SK-N-DZ (cell line): Measurements from ENCODE around the gene MAD2L2.
A peak's percentile ranks its signal among the peaks of the same experiment; 100 is the strongest.

Experiments used
- DNase-seq: peaks from one replicate; pipeline ENCODE4 v3.0.0-alpha.2; 2015; ENCODE audit warnings: low spot score

The MAD2L2 gene

GRCh38 chr1:11705596-11705995 lies 24.6 kb upstream of the MAD2L2 start:
- DNase-seq = no peak

GRCh38 chr1:11704691-11705475 lies 23.9 kb upstream of the MAD2L2 start:
- no peak for DNase-seq

- DNase-seq = no peak
Measured at GRCh38 chr1:11704194-11704529, 23.2 kb upstream of the MAD2L2 start.

DNA sequence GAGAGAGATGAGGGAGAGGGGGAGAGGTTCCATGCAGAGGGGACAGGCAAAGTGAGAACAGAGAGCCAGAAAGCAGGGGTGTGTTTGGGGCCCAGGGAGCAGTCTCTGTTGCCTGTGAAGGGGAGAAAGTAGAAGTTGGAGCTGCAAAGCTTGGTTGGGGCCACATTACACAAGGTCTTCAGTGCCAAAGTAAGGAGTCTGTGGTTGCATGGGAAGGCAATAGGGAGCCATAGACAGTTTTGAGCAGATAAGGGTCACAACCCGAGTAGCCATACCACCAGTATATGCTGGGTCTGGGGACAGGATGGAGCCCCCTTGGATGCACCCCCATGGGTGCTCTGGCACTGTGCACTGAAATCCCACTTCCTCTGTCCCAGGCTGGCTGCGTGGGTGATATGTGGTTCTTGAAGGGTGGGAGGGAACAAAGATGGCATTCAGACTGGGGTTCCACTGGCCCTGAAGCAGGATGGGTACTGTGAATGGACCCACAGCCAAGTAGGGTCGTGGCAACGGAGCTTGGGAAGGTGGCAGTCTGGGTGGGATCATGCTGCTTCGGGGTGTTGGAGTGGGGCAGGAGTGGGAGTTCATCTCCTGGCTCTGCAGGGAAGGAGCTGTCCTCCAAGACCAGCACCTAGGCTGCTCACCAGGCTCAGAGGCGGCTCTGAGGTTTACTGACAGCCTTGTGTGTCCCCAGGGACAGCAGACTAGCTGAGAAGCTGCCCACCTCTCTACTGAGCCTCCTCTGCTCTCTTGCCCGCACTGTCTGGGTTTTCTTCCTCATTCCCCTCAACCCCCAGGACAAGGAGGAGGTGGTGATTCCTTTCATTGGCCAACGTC lies 22.6 kb upstream of the MAD2L2 start:
- DNase-seq = no peak

DNA sequence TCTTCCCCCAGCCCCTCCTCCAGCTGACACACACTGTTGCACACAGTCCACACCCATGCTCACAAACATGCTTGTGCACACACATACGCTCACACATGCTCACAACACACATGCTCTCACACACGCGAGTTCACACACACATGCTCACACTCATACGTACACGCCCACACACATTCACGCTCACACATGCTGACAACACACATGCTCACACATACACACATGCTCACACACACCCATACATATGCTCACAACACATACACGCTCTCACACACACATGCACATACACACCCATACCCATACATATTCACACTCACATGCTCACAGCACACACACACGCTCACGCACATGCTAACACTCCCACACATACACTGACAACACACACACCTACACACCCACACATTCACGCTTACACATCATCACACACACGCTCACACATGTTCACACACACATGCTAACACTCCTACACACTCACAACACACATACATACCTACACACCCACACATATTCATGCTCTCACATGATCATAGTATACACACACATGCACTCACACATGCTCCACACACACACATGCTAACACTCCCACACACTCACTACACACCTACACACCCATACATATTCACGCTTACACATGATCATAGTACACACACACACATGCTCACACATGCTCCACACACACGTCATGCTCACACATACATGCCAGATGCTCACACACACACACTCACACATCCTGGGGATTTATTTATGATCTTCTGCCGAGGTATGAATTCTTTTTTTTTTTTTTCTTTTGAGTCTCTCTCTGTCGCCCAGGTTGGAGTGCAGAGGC lies 21.2 kb upstream of the MAD2L2 start:
- no peak for DNase-seq

- DNase-seq = no peak
Measured at GRCh38 chr1:11701551-11701961, 20.6 kb upstream of the MAD2L2 start.

- DNase-seq = peak; percentile 74
Measured at GRCh38 chr1:11700601-11701467, 19.9 kb upstream of the MAD2L2 start.

- no peak for DNase-seq
Measured at GRCh38 chr1:11697893-11698210, 16.9 kb upstream of the MAD2L2 start.

- DNase-seq = no peak
Measured at GRCh38 chr1:11697188-11697892, 16.4 kb upstream of the MAD2L2 start.

GRCh38 chr1:11695861-11696260 lies 14.9 kb upstream of the MAD2L2 start:
- no peak for DNase-seq

DNA sequence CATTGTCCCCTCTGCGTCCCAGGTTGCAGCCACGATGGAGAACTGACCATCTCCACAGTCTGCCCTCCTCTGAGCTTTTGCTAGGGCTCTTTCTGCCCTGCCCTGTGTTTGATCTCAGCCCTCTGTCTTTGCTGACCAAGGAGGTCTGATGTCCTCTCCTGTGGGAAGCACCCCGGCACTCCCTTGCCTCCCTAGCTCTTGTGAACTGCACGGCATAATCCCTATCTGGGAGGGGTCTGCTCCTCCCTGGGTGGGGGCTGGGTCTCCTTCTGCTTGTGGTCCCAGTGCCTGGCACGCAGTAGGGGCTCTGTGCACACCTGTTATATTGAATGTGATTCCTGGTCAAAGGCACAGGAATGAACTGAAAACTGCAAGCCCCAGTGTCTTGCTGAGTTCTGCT lies 13.0 kb upstream of the MAD2L2 start:
- no peak for DNase-seq

DNA sequence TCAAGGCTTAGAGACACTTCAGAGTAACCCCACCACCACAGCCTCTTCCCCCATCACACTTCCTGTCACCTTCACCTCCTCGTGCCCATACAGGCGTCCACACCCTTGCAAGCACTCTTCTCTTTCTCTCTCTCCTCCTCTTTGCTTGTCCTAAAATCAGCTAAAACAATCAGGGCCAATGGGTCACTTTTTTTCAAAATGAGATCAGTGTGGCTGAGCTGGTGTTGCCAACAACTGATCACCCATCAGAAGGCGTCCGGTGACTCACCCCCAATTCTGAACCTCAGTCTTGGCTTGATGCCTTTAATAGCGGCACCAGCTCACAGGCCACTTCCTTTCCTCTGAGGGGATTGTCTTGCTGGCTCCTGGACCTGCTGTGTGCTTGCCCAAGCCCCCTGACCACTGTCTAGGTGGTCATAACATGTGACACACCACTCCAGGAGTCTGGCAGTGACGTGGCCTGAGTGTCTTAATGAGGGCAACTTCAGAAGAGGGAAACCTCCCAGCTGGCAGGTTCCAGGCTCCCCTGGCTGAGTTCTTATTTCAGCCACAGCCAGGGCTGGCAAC lies 12.2 kb upstream of the MAD2L2 start:
- DNase-seq = no peak

GRCh38 chr1:11691928-11692711 lies 11.2 kb upstream of the MAD2L2 start:
- DNase-seq = no peak

DNA sequence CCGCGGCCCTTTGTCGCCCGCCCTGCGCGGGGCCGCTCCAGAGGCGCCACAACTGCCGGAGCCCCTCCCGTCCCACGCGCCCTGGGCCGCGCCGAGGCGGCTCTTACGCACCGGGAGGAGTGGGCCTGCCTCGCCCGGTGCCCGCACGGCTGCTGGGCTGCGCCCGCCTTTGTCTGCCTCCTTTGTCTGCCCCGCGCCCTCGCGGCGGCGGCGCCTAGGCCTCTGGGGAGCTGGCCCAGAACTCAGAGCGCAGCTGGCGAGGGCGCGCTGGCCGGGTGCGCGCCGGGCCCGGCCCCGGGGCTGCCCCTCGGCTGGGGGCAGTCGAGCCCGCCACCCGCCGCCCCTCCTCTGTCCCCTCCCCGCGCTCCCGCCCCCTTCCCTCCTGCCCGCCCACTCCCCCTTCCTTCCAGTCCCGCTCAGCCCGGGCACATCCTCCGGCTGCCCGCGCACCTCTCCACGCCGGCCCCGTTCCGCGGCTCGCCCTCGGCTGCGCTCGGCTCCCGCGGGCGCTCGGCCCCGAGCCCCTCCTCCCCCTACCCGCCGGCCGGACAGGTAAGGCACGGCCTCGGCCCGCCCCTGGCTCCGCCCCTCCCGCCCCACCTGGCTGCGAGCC lies 10.5 kb upstream of the MAD2L2 start, which contains the start of gene DRAXIN:
TSS of gene DRAXIN (plus strand) at position 409 of the 613 bp plus-strand sequence. CDS start 14,549 bp downstream, outside the sequence.
- peak; percentile 46 for DNase-seq

DNA sequence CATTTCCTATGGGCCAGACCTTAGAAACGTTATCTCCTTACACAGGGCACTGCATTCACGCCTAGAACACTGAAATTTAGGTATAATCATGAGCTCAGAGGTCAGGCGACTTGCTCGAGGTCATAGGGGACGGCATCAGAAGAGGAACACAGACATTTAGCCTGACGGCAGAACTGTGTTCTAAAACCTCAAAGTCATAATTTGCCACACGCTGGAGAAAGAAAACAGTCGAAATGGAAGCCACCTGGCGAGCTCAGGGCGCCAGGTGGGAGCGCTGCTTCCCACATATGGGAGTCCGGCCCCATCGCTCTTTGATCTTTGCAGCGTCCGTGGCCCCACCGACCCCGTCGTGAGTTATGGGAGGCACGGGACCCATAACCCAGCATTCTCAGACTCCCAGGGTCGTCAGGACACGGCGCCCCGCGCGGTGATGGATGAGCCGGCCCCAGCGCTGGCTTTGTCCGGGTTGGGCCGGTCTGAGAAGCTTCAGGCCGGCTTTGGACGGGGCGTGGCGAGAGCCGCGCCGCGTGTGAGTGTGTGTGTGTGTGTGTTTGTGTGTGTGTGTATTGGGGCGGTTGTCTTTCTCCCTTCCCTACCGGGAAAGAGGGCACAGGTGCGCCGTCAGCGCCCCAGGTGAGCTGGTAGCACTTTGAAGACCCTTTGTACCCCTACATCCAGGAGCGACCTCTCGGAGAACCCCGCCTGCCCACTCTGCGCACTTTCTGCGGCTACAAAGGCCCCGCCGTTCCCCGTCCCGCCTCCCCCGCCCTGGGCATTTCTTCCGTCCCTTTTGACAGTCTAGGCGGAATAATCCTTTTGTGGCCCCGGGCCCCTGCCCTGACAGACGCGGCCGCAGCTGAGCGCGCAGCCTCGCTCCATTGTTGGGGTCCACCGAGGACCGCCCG lies 9.7 kb upstream of the MAD2L2 start:
- DNase-seq = peak; percentile 30

- no peak for DNase-seq
Measured at GRCh38 chr1:11688506-11688905, 7.6 kb upstream of the MAD2L2 start.

GRCh38 chr1:11685210-11685752 lies 4.3 kb upstream of the MAD2L2 start:
- no peak for DNase-seq

- peak; percentile 71 for DNase-seq
Measured at GRCh38 chr1:11684070-11684469, 3.1 kb upstream of the MAD2L2 start.
